Uterus (tissue), 2 donors: ENCODE data around the gene STX2.

Experiments used
- POLR2A ChIP-seq, 2 donors: fragments of 450-650 bp; IDR thresholded peaks; one replicate each; pipeline ENCODE4 v1.6.1; 2016; ENCODE audit warnings: antibody characterized with exemption in 2 of 2, mild to moderate bottlenecking in 1 of 2, moderate library complexity in 1 of 2
- TF ChIP-seq, protein P1 (sequence below), 4 experiments: fragments of 200-600 bp in 2 of 4; fragments of 450-650 bp in 2 of 4; sonication (generic) in 2 of 4; IDR thresholded peaks; one replicate each; pipeline ENCODE4 v1.5.1; 2016 to 2019; ENCODE audit warnings: antibody characterized with exemption in 4 of 4, mild to moderate bottlenecking in 2 of 4, moderate library complexity in 1 of 4

- TF ChIP-seq, protein P1, sequence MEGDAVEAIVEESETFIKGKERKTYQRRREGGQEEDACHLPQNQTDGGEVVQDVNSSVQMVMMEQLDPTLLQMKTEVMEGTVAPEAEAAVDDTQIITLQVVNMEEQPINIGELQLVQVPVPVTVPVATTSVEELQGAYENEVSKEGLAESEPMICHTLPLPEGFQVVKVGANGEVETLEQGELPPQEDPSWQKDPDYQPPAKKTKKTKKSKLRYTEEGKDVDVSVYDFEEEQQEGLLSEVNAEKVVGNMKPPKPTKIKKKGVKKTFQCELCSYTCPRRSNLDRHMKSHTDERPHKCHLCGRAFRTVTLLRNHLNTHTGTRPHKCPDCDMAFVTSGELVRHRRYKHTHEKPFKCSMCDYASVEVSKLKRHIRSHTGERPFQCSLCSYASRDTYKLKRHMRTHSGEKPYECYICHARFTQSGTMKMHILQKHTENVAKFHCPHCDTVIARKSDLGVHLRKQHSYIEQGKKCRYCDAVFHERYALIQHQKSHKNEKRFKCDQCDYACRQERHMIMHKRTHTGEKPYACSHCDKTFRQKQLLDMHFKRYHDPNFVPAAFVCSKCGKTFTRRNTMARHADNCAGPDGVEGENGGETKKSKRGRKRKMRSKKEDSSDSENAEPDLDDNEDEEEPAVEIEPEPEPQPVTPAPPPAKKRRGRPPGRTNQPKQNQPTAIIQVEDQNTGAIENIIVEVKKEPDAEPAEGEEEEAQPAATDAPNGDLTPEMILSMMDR (IDR thresholded peaks at IDR 0.05): no peak
- TF ChIP-seq POLR2A (IDR thresholded peaks at IDR 0.05): no peak
These were observed 43.1 kb downstream of the STX2 start for GRCh38 chr12:130795906-130796305.
